Stimulated activated CD4-positive, alpha-beta T cell treated with anti-CD3 and anti-CD28 coated beads, Interleukin-12 subunit alpha, Interleukin-12 subunit beta, amount 100 ng/mL, for 24 hours (primary cell): ENCODE results near the gene FOXA3.

Experiments
- DNase-seq, 2 experiments: peaks; one replicate each; pipeline ENCODE4 v3.0.0-alpha.2; 2020; ENCODE audit warnings: low read depth in 2 of 2

Gene FOXA3

GRCh38 chr19:45863840-45864628 lies at the start of gene FOXA3:
TSS of gene FOXA3 (plus strand) at chr19:45864326. CDS start at chr19:45864457, 131 bp downstream.
- DNase-seq: peak; percentile 24 to 43

- no peak for DNase-seq
Observed at GRCh38 chr19:45814851-45815480, 49.2 kb upstream of the FOXA3 start, which contains the start of gene RSPH6A. TSS of gene RSPH6A (minus strand) at chr19:45815308. CDS start at chr19:45815176, 132 bp downstream.

GRCh38 chr19:45815481-45816216 lies 48.5 kb upstream of the FOXA3 start:
- DNase-seq: no peak

GRCh38 chr19:45816236-45817009 lies 47.7 kb upstream of the FOXA3 start:
- DNase-seq: no peak

GRCh38 chr19:45817010-45817724 lies 47.0 kb upstream of the FOXA3 start:
- peak; percentile 91 to 98 for DNase-seq

- no peak for DNase-seq
Observed at GRCh38 chr19:45817725-45818301, 46.3 kb upstream of the FOXA3 start.

- DNase-seq: no peak
Observed at GRCh38 chr19:45819769-45820168, 44.4 kb upstream of the FOXA3 start.

GRCh38 chr19:45820413-45821102 lies 43.6 kb upstream of the FOXA3 start:
- DNase-seq: no peak

- no peak for DNase-seq
Observed at GRCh38 chr19:45821103-45821521, 43.0 kb upstream of the FOXA3 start.

GRCh38 chr19:45821570-45821969 lies 42.6 kb upstream of the FOXA3 start:
- DNase-seq: no peak

- DNase-seq: no peak
Observed at GRCh38 chr19:45822716-45823115, 41.4 kb upstream of the FOXA3 start.

GRCh38 chr19:45823182-45823581 lies 40.9 kb upstream of the FOXA3 start:
- no peak for DNase-seq

GRCh38 chr19:45824041-45824471 lies 40.1 kb upstream of the FOXA3 start:
- DNase-seq: no peak

- no peak for DNase-seq
Observed at GRCh38 chr19:45824531-45825262, 39.4 kb upstream of the FOXA3 start.

- no peak for DNase-seq
Observed at GRCh38 chr19:45825263-45825605, 38.9 kb upstream of the FOXA3 start.

GRCh38 chr19:45825917-45826893 lies 37.9 kb upstream of the FOXA3 start:
- no peak for DNase-seq

- no peak for DNase-seq
Observed at GRCh38 chr19:45826934-45827333, 37.2 kb upstream of the FOXA3 start.

GRCh38 chr19:45827459-45828093 lies 36.5 kb upstream of the FOXA3 start:
- no peak for DNase-seq
